Coronary artery (tissue), 2 donors: ENCODE data around the gene ARAF.

Source experiments
- DNase-seq: peaks from one replicate; pipeline ENCODE4 v3.0.0-alpha.2; 2017; ENCODE audit warnings: low spot score
- H3K27ac ChIP-seq, 2 donors: fragments of 200-600 bp; sonication (generic); one replicate each; pipeline ENCODE4 v1.5.1; 2016 to 2019
- H3K4me3 ChIP-seq: fragments of 200-600 bp; sonication (generic); 2 replicates; pipeline ENCODE4 v1.5.1; 2016; ENCODE audit warnings: mild to moderate bottlenecking, moderate library complexity
- TF ChIP-seq, protein P1 (sequence below): fragments of 200-600 bp; sonication (generic); IDR thresholded peaks from one replicate; pipeline ENCODE4 v1.5.1; 2019; ENCODE audit warnings: antibody characterized with exemption

The ARAF gene

GRCh38 chrX:47573341-47574075 is 12.5 kb downstream of the ARAF start:
- TF ChIP-seq, protein P1, sequence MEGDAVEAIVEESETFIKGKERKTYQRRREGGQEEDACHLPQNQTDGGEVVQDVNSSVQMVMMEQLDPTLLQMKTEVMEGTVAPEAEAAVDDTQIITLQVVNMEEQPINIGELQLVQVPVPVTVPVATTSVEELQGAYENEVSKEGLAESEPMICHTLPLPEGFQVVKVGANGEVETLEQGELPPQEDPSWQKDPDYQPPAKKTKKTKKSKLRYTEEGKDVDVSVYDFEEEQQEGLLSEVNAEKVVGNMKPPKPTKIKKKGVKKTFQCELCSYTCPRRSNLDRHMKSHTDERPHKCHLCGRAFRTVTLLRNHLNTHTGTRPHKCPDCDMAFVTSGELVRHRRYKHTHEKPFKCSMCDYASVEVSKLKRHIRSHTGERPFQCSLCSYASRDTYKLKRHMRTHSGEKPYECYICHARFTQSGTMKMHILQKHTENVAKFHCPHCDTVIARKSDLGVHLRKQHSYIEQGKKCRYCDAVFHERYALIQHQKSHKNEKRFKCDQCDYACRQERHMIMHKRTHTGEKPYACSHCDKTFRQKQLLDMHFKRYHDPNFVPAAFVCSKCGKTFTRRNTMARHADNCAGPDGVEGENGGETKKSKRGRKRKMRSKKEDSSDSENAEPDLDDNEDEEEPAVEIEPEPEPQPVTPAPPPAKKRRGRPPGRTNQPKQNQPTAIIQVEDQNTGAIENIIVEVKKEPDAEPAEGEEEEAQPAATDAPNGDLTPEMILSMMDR = no peak
- H3K27ac ChIP-seq = peak overlapping the region; percentile 41 to 87
- peak overlapping the region; percentile 67 for H3K4me3 ChIP-seq
- no peak for DNase-seq

DNA sequence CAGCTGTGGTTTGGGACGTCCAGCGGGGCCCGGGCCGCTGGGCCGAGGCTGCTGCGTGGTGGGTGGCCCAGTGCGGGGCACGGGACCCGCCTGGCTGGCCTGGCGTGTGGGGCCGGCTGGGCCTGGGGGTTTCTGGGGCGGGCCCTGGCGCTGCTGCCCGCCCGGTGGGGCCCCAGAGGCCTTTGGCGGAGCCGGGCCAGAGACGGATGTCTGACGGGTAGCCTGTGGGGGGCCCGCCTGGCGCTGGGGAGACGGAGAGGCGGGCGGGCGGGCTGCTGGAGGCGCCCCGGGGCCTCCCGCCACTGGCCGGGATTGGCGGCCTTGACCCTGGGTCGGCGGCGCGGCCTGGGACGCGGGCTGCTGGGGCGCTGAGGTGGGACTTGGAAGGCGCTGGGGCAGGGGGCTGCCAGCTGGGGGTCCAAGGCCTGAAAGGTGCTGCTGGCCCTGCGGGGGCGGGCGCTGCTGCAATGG is 13.1 kb downstream of the ARAF start:
- TF ChIP-seq, protein P1 = no peak
- Histone ChIP-seq H3K4me3 (peak overlapping the region; percentile 67), H3K27ac (peak overlapping the region; percentile 41 to 87)
- no peak for DNase-seq

DNA sequence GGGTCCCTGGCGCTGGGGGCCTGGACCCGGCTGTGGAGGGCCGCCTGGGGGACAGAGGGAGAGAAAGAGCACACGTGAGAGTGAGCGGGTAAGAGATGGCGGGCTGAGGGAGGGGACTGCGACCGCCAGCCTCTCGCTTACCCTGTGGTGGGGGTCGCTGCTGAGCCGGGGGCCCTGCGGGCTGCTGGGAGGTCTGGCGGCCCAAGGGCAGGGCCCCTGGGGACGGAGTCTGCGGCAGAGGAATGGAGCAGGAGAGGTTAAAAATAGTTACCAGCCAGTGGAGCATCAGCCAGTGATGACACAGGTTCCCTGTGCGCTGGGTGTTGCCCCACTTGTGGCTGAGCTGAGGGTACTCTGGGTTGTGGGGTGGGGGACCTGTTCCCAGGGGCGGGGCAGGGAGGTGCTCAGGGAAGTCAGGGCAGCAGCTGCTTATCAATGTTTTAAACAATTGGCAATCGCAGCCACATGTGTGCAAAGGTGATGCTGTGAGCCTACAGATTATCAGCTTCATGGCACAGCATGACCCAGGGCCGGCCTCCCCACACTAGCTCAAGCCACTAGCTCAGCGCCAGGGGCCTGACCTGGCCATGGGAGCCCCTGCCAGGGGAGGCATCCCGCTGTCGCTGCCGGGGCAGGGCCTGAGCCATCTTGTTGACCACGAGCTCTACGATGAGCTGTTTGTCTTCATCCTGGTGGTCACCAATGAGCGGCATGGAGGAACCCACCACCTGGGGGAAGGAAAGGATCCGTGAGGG is 13.7 kb downstream of the ARAF start:
- peak overlapping the region; percentile 41 to 87 for H3K27ac ChIP-seq
- H3K4me3 ChIP-seq = peak overlapping the region; percentile 67
- DNase-seq = no peak
- TF ChIP-seq, protein P1 = no peak

DNA sequence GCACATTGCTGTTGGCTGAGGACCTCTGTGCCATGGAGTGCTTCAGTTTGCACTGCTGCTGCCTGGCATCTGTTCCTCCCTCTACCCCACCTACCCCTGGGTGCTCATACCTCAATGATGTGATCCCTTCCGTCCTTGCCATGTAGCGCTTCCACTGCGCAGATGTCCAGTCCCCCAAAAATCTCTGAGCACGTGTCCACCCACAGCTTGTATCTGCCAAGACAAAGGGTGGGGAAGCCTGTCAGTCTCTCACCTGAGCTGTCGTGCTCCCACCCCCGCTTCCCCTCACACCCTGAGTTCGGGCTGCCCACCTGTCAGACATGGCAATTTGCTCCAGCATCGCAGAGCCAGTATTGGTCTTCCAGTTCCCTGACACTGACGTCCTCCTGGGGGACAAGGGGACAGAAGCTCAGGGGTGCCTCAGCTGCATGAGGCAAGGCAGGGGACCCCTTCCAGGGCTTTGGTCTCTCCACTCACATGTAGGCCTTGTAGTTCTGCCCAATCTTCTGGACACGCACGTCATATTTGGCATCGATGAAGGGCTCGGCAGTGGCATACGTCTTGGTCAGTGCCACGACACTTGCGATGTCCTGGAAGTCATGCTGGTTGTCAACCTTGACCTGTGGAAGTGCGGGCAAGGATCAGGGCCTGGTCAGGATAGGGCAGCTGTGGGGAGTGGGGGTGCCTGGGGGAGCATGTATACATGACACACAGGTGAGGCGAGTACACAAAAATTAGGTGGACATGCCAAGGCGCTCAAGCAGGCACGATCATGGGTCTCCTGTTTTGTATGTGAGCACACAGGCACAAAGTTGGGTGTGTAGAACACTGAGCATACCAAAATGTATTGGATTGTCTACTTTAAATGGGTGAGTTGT is 15.3 kb downstream of the ARAF start:
- TF ChIP-seq, protein P1 = no peak
- no peak overlapping the region for H3K4me3 ChIP-seq
- DNase-seq = no peak
- H3K27ac ChIP-seq = no peak overlapping the region

DNA sequence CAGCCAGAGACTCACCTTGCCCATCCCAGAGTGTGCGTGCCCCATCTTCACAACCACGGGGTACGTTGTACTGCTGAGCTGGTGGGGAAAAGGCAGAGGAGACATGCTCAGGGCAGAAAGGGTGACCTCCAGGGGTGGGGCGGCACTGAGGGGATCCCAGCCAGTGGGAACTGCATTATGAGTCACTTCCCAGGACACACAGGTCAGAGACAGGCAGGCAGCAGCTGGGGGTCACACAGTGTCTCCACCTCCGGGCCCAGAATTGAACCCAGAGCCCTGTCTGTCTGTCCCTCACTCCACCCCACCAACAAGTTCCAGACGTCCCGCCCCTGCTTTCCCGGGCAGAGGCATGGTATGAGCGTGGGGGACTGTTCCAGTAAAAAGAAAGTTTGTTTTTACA is 16.4 kb downstream of the ARAF start:
- Histone ChIP-seq H3K4me3 (no peak overlapping the region), H3K27ac (peak overlapping the region in 1 of 2 donors; percentile 64)
- TF ChIP-seq, protein P1 = no peak
- DNase-seq = no peak

- Histone ChIP-seq H3K27ac (peak overlapping the region in 1 of 2 donors; percentile 64), H3K4me3 (no peak overlapping the region)
- no peak for DNase-seq
- TF ChIP-seq, protein P1 = no peak
Measured at GRCh38 chrX:47577901-47578300, 16.9 kb downstream of the ARAF start.
